ENCODE results near the gene CBX1.
"Not testable (repeated sequence)": the region's sequence is repeated elsewhere in the genome, so short reads cannot be mapped to it uniquely, and the experiment has no call there.

DNA sequence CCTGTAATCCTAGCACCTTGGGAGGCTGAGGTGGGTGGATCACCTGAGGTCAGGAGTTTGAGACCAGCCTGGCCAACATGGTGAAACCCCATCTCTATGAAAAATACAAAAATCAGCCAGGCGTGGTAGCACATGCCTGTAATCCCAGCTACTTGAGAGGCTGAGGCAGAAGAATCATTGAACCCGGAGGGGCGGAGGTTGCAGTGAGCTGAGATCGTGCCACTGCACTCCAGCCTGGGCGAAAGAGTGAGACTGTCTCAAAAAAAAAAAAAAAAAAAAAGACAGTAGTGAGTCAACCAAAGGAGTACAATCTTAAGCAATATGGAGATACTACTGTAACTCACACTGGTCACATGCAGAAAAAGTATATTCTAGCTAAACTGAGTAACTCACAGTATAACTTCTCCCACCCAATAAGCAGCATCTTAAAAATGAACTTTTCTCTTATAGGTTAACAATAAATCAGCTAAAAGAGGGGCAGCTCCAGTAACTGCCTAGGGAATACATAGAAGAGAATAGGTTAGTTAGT is 27.6 kb downstream of the CBX1 start:
- TF ChIP-seq ZNF274 (IDR thresholded peaks at IDR 0.05; ENCODE audit: insufficient read depth, insufficient read length); SMAD1 (IDR thresholded peaks at IDR 0.05; ENCODE audit: low read depth, partially characterized antibody); YBX1 (IDR thresholded peaks at IDR 0.05); SREBF2 (IDR thresholded peaks at IDR 0.05; ENCODE audit: low read length); CBX3 (IDR thresholded peaks at IDR 0.05; ENCODE audit: borderline replicate concordance, low read depth); CREB1 (IDR thresholded peaks at IDR 0.05; ENCODE audit: low read depth): not testable (repeated sequence)
- TF ChIP-seq, protein P1, sequence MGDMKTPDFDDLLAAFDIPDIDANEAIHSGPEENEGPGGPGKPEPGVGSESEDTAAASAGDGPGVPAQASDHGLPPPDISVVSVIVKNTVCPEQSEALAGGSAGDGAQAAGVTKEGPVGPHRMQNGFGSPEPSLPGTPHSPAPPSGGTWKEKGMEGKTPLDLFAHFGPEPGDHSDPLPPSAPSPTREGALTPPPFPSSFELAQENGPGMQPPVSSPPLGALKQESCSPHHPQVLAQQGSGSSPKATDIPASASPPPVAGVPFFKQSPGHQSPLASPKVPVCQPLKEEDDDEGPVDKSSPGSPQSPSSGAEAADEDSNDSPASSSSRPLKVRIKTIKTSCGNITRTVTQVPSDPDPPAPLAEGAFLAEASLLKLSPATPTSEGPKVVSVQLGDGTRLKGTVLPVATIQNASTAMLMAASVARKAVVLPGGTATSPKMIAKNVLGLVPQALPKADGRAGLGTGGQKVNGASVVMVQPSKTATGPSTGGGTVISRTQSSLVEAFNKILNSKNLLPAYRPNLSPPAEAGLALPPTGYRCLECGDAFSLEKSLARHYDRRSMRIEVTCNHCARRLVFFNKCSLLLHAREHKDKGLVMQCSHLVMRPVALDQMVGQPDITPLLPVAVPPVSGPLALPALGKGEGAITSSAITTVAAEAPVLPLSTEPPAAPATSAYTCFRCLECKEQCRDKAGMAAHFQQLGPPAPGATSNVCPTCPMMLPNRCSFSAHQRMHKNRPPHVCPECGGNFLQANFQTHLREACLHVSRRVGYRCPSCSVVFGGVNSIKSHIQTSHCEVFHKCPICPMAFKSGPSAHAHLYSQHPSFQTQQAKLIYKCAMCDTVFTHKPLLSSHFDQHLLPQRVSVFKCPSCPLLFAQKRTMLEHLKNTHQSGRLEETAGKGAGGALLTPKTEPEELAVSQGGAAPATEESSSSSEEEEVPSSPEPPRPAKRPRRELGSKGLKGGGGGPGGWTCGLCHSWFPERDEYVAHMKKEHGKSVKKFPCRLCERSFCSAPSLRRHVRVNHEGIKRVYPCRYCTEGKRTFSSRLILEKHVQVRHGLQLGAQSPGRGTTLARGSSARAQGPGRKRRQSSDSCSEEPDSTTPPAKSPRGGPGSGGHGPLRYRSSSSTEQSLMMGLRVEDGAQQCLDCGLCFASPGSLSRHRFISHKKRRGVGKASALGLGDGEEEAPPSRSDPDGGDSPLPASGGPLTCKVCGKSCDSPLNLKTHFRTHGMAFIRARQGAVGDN (IDR thresholded peaks at IDR 0.05): not testable (repeated sequence)
- TF ChIP-seq, protein P2, sequence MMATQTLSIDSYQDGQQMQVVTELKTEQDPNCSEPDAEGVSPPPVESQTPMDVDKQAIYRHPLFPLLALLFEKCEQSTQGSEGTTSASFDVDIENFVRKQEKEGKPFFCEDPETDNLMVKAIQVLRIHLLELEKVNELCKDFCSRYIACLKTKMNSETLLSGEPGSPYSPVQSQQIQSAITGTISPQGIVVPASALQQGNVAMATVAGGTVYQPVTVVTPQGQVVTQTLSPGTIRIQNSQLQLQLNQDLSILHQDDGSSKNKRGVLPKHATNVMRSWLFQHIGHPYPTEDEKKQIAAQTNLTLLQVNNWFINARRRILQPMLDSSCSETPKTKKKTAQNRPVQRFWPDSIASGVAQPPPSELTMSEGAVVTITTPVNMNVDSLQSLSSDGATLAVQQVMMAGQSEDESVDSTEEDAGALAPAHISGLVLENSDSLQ (IDR thresholded peaks at IDR 0.05): not testable (repeated sequence)
- TF ChIP-seq, protein P3, sequence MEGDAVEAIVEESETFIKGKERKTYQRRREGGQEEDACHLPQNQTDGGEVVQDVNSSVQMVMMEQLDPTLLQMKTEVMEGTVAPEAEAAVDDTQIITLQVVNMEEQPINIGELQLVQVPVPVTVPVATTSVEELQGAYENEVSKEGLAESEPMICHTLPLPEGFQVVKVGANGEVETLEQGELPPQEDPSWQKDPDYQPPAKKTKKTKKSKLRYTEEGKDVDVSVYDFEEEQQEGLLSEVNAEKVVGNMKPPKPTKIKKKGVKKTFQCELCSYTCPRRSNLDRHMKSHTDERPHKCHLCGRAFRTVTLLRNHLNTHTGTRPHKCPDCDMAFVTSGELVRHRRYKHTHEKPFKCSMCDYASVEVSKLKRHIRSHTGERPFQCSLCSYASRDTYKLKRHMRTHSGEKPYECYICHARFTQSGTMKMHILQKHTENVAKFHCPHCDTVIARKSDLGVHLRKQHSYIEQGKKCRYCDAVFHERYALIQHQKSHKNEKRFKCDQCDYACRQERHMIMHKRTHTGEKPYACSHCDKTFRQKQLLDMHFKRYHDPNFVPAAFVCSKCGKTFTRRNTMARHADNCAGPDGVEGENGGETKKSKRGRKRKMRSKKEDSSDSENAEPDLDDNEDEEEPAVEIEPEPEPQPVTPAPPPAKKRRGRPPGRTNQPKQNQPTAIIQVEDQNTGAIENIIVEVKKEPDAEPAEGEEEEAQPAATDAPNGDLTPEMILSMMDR (IDR thresholded peaks at IDR 0.05 in 2 of 3, conservative IDR thresholded peaks at IDR 0.05 in 1 of 3; ENCODE audit: control insufficient read depth in 2 of 3, extremely low read depth in 1 of 3, insufficient read depth in 1 of 3, low read depth in 3 of 3, low read length in 3 of 3): not testable (repeated sequence)
- TF ChIP-seq, protein P4, sequence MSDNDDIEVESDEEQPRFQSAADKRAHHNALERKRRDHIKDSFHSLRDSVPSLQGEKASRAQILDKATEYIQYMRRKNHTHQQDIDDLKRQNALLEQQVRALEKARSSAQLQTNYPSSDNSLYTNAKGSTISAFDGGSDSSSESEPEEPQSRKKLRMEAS (IDR thresholded peaks at IDR 0.05; ENCODE audit: low read depth, low read length): not testable (repeated sequence)
